Measurements from ENCODE around the gene ARHGEF35. TPM values are rescaled to one million over a fixed set of nuclear protein-coding genes. Genes with fewer than 3 reads are reported as not detected.

Gene ARHGEF35
- total RNA-seq (2022; extraction: Qiagen RNA extraction), result 0.46 to 0.73 TPM (median 0.55 TPM) in 5 replicates

DNA sequence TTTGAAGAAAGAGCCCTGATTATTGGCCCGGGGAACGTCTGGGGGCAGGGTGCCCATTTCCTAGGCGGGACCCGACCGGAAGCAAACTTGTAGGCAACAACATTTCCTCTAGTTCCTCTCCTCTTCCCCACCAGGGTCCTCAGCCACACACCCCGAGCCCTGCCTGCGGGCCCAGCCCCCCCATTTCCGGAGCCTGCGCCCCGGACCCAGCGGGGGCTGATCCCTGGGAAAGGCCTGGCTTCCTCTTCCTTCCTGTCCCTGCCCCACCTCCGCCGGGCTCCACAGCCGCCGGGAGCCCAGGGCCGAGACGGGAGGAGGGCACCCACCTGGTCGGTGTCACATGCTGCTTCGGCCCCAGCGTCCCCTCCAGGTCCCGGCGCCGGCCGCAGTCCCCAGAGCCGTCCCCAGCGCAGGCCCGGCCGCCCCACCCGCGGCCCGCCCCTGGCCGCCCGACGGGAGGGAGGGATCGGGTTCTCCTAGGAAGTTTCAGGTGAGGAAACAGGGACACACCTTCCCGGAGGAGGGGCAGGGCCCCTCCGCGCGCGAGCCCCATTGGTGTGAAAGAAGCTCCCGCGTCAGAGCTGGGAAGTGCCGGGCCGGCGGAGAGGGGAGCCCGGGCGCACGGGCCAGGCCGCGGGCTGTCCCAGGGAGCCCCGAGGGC, at the start of gene ARHGEF35:
TSS of gene ARHGEF35 (minus strand) at position 622 of the 661 bp plus-strand sequence. CDS start 7,450 bp downstream, outside the sequence.

DNA sequence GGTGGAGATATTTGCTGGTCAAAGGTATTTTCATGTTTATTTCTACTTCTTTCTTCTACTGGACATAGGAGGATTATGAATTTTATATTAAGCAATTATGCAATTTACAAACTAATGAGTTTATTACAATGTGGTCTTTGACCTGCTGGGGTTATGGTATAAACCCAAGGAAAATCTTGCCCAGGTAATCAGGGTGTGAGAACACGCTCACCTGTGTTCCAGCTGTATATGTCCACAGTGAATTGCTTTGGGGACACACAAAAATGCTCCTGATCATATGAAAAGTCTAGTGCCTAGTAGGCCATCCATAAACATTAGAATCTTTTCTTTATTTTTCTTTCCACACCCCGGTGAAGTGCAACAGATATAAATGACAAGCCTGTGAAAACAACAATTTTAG, 43.7 kb upstream of the ARHGEF35 start, which contains the start of gene OR2A42:
TSS of gene OR2A42 (minus strand) at position 241 of the 400 bp plus-strand sequence. CDS start 6,762 bp downstream, outside the sequence.

DNA sequence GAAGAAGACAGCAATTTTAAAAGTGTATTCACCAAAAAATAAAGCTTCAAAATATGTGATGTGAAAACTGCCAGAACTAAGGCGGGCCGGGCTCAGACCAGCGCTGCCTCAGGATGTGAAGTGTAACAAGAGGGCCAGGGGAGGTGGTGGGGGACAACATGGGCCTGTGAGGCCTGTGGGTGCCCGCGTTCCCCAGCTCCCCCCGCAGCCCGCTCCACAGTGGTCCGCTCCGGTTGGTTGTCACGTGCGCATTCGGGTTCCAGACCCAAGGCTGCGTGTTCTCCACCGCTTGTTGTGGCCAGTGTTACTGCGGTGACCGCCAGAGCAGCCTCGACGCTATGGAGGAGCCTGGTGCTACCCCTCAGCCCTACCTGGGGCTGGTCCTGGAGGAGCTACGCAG, 12.5 kb downstream of the ARHGEF35 start, which contains the start of gene CTAGE4:
TSS of gene CTAGE4 (plus strand) at position 301 of the 400 bp plus-strand sequence. CDS start at position 339, 38 bp downstream.

Other genes starting within 250 kb of the ARHGEF35 start
- not detected in 5 replicates for gene OR2F1, start 241.0 kb downstream of the ARHGEF35 start, total RNA-seq (2022; extraction: Qiagen RNA extraction)
- not detected in 5 replicates for gene OR6B1, start 195.5 kb downstream of the ARHGEF35 start, total RNA-seq (2022; extraction: Qiagen RNA extraction)
- gene OR2A5, start 146.9 kb downstream of the ARHGEF35 start, total RNA-seq (2022; extraction: Qiagen RNA extraction), result not detected in 5 replicates
- not detected in 5 replicates for gene OR2A25, start 126.0 kb downstream of the ARHGEF35 start, total RNA-seq (2022; extraction: Qiagen RNA extraction)
- gene OR2A12, start 109.6 kb downstream of the ARHGEF35 start, total RNA-seq (2022; extraction: Qiagen RNA extraction), result not detected in 5 replicates
- gene OR2A2, start 86.2 kb downstream of the ARHGEF35 start, total RNA-seq (2022; extraction: Qiagen RNA extraction), result not detected in 5 replicates
- gene OR2A14, start 72.7 kb downstream of the ARHGEF35 start, total RNA-seq (2022; extraction: Qiagen RNA extraction), result not detected in 5 replicates
- 0.06 TPM in 1 of 5 replicates, not detected in the others for gene CTAGE4, start 12.4 kb downstream of the ARHGEF35 start, total RNA-seq (2022; extraction: Qiagen RNA extraction)
- gene OR2A42, start 43.8 kb upstream of the ARHGEF35 start, total RNA-seq (2022; extraction: Qiagen RNA extraction), result not detected in 5 replicates
- gene OR2A7, start 69.0 kb upstream of the ARHGEF35 start, total RNA-seq (2022; extraction: Qiagen RNA extraction), result not detected in 5 replicates
- not detected in 5 replicates for gene CTAGE8, start 73.5 kb upstream of the ARHGEF35 start, total RNA-seq (2022; extraction: Qiagen RNA extraction)
- not detected in 5 replicates for gene OR2A1, start 116.6 kb upstream of the ARHGEF35 start, total RNA-seq (2022; extraction: Qiagen RNA extraction)
- 3.0 to 3.6 TPM (median 3.2 TPM) in 5 replicates for gene ARHGEF5, start 159.6 kb upstream of the ARHGEF35 start, total RNA-seq (2022; extraction: Qiagen RNA extraction)
- gene NOBOX, start 207.9 kb upstream of the ARHGEF35 start, total RNA-seq (2022; extraction: Qiagen RNA extraction), result not detected in 5 replicates

All from A549 treated with AZD2906 at 1 μM for 4 hours (cell line).